DLD1 (cell line): ENCODE measurements around the gene CLIC6.

Experiments
- in situ Hi-C: cut with HindIII; loops from 2 replicates; pipeline ENCODE4 v1.10.0; 2017; ENCODE audit warnings: low sequenced_read_pairs

Gene CLIC6

DNA sequence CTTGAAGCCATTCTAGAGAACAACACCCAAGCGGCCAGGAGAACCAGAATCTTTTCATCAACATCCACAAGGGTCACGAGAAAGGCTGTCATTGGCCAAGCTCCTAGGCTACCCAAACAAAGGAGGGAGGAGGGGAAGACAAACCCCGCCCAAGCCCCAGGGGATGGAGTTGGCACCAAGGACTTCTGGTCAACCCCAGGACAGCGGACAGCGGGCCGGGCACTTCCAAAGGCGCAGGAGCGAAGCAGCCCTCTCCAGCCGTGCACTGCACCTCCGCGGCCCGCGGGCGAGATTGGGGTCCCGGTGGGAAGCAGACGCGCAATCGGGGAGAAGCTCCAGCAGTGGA lies at the start of gene CLIC6:
TSS of gene CLIC6 (plus strand) at position 192 of the 346 bp plus-strand sequence. CDS start 395 bp downstream, outside the sequence.
- in situ Hi-C loops: no loop called here

DNA sequence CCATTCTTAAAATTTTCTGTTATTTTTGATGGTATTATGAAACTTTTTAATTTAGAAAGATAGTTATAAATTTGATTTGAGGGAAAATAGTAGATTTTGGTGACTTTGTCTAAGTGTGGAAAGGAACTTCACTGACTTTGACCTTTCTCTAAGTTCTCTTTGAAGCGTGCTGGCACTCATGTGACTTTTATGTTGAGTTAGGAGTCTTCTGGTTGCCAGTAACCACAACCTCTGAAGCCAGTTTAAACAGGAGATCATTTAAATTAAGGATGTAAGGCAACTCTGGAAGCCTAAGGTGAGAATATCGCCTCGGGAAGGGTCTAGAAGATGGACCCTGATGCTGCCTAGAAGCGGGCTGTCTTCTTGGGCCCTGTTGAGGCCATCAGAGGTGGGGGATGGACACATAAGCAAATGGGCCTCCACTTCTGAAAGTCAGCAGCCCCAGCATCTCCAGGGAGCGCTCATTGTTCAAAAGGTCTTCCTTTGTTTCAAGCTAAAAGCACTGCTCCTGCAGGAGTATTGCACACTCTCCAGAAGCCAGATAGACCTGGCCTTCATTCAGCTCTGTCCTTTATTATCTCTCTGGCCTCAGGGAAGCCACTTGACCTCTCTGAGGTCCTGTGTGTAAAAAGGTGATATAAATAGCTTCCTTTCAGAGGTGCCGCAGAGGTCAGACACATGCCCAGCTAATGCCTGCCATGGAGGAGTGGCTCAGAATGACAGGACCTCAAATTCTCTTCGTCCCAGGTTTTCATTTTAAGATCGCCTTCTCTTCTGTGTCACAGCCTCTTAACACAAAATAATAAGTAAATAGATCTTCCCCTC lies 48.7 kb upstream of the CLIC6 start:
- in situ Hi-C loops: no loop called here

DNA sequence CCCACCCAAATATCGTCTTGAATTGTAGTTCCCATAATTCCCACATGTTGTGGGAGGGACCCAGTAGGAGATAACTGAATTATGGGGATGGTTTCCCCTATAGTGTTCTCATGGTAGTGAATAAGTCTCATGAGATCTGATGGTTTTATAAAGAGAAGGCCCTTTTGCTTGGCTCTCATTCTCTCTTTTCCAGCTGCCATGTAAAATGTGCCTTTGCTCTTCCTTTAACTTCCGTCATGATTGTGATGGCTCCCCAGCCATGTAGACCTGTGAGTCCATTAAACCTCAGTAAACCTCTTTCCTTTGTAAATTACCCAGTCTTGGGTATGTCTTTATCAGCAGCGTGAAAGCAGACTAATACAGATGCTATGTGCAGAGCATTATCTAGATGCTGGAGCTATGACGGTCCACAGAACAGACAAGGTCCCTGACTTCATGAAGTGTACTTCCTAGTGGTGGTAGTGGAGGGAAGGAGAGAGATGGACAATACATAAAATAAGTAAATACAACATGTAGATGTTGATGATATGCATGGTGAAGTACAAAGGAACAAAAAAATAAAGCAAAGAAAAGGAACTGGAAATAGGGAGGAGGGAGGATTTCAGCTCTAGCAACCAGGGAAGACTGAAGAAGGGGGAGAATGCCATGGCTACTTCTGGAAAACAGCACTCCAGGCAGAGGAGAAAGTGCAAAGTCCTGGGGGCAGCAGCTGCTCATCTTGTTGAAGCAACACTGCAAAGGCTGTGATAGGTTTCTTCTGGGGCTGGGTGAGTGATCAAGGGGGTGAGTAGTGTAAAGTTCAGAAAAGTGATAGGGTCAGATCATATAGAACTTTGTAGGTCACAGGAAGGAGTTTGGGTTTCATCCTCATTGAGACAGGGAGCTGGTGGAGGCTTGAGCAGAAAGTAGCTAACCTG lies 47.1 kb upstream of the CLIC6 start:
- in situ Hi-C loops: no loop called here

DNA sequence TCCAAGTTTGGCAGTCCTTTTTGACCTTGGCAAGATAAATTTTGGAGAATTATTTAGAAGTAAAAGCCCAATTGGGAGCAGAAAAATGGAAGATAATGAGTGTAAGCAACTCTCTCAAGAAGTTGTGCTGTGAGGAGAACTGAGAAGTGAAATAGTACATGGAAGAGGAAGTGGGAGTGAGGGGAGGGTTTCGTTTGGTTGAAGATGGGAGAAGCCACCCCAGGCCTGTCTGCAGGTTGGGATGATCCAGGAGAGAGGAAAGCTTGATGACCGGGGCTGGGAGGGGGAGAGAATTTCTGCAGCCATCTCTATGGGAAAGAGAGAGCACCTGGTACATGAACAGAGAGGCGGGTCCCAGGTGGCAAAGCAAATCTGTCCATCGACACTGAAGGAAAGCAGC lies 45.3 kb upstream of the CLIC6 start:
- in situ Hi-C loops: no loop called here

DNA sequence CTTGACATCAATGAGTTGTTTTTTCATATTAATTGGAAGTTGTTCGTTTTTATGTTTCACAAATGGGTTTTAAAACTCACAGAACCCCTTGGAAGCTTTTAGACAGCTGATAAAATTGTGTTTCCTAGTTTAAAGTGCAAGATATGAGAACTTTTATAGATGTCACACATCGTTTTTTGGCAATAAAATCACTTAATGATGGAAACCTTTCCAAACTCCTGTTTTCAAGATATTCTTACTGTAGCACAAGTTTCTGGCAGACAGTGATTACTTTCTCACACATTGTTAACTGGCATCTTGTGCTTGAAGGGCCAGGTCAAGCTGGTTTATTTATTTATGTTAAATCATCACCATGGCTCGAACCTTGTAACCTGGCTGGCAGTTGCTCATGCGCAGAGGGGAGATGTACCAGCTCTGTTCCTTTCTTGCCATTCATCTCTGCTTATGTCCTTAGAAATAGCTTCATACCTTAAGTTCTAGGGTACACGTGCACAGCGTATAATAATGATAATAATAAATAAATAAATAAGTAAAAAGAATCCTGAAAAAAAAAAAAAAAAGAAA lies 43.7 kb upstream of the CLIC6 start:
- in situ Hi-C loops: no loop called here

DNA sequence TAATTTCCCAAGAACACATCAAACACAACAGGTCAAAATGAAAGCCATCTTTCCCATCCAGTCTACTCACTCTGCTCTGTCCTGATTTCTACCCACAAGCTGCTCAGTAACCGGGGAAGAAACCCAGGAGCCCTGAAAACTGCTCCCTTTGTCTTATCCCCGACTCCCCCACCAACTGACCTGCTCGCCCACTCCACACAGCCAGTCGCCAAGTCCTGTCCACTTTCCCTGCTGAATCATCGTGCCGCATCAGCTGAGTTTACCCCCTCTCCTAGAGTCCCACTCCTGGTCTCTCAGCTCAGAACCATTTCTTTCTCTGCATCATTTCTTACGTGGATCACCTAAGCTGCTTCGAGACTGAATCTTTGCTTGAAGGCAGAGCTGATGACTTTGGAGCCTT lies 42.7 kb upstream of the CLIC6 start:
- in situ Hi-C loops: no loop called here

DNA sequence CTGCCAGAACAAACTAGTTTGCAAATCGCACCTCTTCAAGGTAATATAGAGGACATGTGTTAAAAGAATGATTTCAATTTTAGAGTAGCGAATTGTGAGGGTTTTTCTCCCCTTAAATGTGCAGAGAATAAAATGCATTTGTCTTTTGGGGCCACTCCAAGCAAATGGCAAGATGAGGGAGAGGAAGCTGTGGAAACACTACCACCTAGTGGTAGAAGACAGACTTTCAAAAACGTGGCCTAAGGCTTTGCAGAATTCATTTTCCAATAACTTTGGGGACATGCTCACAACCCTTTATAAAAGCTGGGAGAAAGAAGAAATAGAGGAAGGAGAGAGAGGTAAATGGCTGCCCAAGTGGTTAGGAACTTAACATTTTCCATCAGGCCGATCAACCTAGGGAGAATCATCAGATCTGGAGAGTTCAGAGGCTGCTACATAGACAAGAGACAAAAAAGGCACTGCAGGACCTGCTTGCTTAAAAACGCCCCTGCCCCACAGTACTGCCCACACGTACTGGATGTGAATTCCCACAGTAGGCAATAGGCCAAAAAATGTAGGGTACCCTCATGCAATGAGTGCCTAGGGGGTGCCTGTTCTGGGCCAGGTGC lies 38.2 kb upstream of the CLIC6 start:
- in situ Hi-C loops: no loop called here

DNA sequence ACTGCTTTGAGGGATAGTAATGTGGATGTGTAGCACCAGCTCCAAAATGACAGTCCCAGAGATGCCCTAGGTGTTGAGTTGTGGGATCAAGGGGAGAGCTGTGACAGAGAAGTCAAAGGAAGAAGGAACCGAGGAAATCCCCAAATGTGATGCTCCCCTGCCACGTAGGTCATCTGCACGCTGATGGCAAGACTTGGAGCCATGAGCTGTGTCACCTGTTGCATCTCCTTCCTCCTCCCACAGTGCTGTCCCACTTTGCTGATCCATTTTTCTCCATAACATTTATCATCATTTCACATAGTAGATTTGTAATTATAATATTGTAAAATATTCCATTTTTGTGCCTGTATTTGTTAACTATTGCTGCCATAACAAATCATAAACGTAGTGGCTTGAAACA lies 36.3 kb upstream of the CLIC6 start:
- in situ Hi-C loops: no loop called here

DNA sequence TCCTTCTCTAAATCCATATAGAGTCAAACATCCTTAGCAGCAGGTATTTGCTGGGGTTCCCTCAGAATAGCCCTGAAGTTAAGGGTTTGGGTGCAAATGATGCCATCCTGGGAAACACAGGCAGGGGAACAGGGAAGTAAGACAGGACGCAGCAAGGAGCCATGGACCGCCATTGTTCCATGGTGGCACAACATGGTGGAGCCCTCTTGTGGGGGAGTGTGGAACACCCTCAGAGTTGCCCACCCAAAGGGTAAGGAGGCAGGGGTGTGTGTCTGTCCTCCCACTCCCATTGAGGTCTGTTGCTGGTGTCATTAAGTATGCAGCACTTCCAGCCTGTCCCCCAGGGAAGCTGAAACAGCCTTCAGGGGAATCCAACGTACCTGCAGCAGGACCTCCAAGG lies 33.5 kb upstream of the CLIC6 start:
- in situ Hi-C loops: no loop called here

DNA sequence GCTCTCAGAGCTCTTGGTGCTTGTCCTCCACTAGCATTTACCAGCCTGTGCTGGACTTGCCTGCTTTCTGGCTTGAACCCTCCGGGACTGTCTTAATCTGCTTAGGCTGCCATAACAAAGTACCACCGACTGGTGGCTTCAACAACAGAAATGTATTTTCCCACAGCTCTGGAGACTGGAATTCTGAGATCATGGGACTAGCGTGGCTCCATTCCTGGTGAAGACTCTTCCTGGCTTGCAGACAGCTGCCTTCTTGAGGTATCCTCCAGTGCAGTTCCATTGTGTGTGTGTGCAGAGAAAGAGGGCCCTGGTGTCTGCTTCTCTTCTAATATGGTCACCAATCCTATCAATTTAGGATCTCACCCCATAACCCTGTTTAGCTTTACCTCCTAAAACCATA lies 31.8 kb upstream of the CLIC6 start:
- in situ Hi-C loops: no loop called here

DNA sequence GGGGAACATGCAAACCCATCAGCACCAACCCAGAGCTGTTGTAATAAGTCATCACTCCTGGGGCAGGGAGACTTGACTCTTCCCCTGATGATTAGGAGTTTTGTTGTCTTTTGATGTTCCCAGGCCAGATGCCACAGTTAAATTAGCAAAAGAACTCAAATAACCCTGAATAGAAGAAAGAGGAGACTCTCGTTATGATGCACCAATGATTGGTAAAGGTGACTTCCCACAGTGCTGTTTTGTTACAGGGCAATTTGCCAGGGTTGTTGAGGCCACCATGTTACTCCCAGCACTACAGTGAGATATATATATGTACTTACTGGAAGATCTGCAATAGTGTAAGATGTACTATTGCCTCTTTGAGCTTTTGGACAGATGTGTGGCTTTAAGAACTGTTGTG lies 29.5 kb upstream of the CLIC6 start:
- in situ Hi-C loops: no loop called here

DNA sequence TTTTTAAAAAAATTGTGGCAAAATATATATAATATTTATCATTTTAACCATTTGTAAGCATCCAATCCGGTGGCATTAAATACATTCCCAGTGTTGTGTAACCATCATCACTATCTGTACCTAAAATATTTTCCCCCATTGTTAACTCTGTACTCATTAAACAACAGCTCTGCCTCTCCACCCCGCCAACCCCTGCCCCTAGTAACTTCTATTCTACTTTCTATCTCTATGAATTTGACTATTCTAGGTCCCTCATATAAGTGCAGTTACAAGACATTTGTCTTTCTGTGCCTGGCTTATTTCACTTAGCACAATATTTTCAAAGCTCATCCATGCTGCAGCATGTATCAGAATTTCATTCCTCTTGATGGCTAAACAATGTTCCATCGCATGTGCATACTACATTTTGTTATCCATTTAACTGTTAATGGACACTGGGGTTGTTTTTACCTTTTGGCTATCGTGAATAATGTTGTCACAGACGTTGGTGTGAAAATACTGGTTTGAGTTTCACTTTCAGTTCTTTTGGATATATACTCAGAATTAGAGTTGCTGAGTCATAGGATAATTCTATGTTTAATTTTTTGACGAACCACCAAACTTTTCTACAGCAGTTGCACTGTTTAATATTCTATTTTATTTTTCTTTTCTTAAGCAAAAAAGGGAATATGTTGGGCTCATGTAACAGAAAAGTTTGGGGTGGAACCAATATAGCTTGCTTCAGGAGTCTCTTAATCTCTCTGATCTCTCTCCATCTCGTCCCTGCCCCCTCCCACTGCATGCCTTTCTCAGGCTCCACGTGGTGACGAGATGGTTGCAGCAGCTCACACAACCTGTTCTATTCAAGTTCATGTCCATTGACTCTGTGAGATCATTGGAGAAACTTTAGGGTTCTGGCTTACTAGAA lies 28.7 kb upstream of the CLIC6 start:
- in situ Hi-C loops: no loop called here

DNA sequence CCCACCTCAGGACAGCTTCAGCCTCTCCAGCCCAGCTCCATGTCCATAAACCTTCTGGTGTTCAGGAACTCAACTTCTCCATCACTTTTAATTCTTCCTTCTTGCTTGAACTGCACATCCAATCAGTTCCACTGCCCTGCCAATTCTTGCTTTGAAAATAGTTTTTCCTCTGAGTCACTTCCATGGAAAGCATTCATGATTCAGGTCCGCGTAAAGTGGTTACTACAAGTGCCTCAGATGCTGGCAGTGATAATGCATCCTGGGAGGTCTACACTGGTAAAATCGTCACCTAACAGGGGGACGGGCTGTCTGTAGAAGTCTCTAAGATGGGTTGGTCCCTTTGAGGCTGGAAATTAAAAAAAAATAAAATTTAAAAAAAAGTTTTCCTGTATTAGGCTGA lies 27.9 kb upstream of the CLIC6 start:
- in situ Hi-C loops: no loop called here

DNA sequence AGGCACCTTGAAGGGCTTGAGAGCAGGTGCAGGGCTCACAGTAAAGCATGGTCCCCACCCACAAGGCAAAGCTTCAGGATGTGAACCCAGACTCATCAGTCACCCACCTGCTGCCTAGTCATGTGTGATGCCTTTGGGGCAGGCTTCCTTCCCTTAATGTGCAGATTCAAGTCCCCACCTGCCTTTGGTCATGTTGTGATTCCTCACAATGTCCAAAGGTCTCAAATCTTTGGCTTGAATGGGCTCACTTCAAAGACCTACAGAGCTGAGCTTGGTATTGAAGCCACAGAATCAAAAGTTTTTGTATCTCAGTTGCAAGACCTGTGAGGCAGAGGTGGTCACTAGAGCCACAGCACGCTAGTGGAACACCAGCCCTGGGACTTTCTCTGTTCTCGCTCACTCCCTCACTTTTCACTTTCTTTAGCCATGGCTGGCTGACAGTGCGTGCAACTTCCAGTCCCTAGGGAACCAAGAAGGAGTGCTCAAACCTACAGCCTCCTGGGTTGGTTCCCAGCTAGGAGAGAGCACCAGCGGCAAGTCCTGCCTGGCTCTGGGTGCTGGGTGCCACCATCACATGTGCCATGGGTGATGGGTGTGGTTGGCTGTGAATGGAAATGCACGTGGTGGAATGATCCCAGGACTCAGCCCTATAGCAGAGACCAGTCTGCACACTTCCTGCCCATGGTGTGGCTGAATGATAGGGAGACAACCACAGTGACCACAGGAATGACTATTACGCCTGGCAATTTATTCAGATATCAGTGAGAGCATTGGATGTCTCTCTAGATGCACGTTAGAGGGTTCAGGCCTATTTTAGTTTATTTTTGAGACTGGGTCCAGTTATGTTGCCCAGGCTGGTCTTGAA lies 26.4 kb upstream of the CLIC6 start:
- in situ Hi-C loops: no loop called here

DNA sequence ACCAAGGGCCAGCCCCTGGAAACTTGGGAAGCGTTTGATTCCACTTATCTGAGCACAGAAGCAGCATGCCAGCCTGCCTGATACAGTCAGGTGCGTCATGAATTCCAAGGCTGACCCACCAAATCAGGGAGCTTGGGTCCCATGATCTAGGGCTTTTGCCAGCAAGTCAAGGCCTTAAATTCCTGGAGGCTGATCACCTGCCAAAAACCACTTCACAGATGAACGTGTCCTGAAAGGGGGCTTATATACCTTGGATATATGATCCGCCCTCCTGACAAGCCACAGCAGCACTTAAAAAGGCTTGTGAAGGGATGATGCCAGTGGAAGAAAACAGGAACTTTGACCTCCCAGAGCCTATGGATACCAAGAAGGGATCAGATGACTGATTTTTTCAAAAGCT lies 24.0 kb upstream of the CLIC6 start:
- in situ Hi-C loops: no loop called here

DNA sequence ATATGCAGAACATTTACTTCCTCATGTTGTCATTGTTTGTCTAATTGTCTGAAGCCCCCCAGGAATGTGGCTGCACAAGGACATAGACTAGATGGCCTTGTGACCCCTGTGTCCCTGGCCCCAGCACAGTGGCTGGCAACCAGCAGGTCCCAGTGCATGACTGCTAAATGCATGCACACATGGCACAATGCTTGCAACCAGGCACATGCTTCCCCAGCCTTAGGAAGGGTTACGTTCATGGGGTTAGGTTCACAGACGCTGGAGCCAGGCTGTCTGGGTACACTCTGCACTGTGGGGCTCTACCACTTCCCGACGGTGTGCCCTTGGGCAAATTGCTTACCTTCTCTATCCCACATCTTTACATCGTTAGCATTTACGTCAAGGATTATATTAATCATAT lies 21.2 kb upstream of the CLIC6 start:
- in situ Hi-C loops: no loop called here

DNA sequence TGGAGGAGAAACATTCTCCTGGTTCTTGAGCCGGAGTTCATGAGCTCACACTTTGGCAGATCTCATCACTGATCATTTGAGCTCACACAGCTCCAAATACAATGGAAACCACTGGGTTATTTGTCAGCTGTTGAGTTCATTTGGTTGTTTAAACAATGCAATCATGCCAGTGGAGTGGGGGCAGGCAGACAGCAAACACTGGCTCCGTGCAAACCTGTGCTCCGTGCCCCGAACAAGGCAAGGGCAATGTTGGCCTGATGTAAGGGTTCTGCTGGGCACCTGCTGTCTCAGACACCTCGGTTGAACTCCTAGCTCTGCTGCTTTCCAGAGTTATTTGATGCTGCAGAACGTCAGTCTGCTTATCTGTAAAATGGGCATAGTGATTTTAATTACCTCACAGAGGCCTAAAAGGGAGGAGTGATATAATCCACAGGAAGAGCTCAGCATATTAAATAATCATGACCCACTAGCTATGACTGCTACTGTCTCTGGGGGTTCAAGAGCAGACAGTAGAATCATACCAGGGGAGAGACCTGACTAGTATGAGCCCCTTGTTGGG lies 20.0 kb upstream of the CLIC6 start:
- in situ Hi-C loops: no loop called here

DNA sequence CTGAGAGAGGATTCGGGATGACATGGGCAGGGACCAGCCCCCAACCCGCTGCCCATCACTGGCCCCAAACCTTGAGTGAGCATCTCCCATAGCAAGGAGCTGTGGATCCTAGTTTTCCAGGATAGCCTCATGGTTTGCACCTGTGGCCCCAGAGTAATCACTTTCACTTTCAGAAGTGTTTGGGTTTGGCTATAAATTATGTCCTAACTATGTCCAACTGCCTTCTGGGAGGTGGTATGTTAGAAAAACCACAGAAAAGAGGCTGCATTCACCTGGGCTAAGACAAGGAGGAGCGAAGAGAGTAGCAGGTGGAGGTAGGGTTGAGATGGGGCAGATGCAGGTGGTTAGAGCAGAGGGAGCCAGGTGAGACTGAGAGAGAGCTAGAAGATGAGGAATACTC lies 19.4 kb upstream of the CLIC6 start:
- in situ Hi-C loops: no loop called here

DNA sequence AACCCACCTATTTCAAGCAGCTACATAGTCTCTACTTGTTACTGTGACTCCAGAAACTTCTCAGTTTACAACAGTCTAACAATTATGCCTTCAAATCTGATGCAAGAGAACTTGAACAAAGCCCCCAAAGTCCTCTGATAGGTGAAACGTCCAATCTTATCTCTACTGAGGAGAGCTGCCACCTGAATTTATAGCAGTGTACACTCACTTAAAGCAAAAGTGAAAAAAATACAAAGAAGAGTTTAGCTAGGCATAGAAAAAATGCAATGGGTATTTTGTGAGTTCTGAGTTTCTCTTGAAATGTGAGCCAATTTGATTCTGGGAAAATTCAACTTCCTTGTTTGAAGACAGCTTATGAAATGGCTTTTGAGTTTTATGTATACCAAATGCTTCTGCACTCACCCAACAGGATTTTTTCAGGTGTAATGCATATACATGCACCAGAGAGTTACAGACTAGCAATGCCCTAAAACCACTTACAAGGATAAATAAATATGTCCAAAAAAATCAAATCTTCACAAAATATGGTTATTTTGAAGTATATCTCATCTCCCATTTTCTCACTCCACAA lies 17.8 kb upstream of the CLIC6 start:
- in situ Hi-C loops: no loop called here
